Left lung (tissue), 10 donors: ENCODE results near the gene RAPGEF2. TPM values are rescaled to one million over a fixed set of nuclear protein-coding genes. Genes with fewer than 3 reads are reported as not detected.

Source experiments
- ATAC-seq: fragments of 200-7000 bp; cut with Tn5 transposase; one replicate; pipeline ENCODE4 v1.9.1; 2020; ENCODE audit warnings: moderate library complexity
- DNase-seq, 4 donors: peaks; one replicate each; pipeline ENCODE4 v3.0.0-alpha.2; 2013 to 2020
- H3K27ac ChIP-seq, 2 donors: fragments of 200-600 bp; sonication (generic) in 1 of 2; one replicate each; pipeline versions ENCODE4 v1.5.0 to v1.8.0; 2020 to 2021
- H3K27me3 ChIP-seq, 2 donors: fragments of 200-600 bp; sonication (generic) in 1 of 2; one replicate each; pipeline versions ENCODE4 v1.5.0 to v1.8.0; 2020 to 2021
- H3K36me3 ChIP-seq, 2 donors: fragments of 200-600 bp; sonication (generic) in 1 of 2; one replicate each; pipeline versions ENCODE4 v1.5.0 to v1.8.0; 2020 to 2021
- H3K4me1 ChIP-seq, 2 donors: fragments of 200-600 bp; one replicate each; pipeline ENCODE4 v1.8.0; 2021
- H3K4me3 ChIP-seq, 2 donors: fragments of 200-600 bp; sonication (generic) in 1 of 2; one replicate each; pipeline versions ENCODE4 v1.5.0 to v1.8.0; 2020 to 2021; ENCODE audit warnings: mild to moderate bottlenecking in 1 of 2
- H3K9me3 ChIP-seq, 2 donors: fragments of 200-600 bp; sonication (generic) in 1 of 2; one replicate each; pipeline versions ENCODE4 v1.5.0 to v1.8.0; 2020 to 2021
- intact Hi-C, 2 donors: fragments of 100-400 bp; cut with DNase I; formaldehyde crosslinking; loops; one replicate each; pipeline versions ENCODE4 v1.11.2 to v1.14.2; 2022
- polyA plus RNA-seq, 6 donors: library from polyadenylated mRNA; unstranded; fragments of 120-200 nt; gene quantifications; one replicate each; pipeline ENCODE4 v1.2.1, GENCODE V29; 2013; ENCODE audit not compliant: insufficient read length in 6 of 6
- total RNA-seq, 2 donors: library from RNA; stranded (reverse); fragmentation: NEBNext Ultra II Directional; extraction: Animal tissue kit (Norgen Biotek cat#: 25700); gene quantifications; one replicate each; pipeline ENCODE4 v1.2.1, GENCODE V29; 2021
- TF ChIP-seq, protein P1 (sequence below), 2 donors: fragments of 200-600 bp; sonication (generic) in 1 of 2; IDR thresholded peaks; one replicate each; pipeline versions ENCODE4 v1.5.0 to v1.8.0; 2021; ENCODE audit warnings: antibody characterized with exemption in 2 of 2
- donor health status: DM: no; HTN: yes; CAD: no.
- donor health status: DM: no; HTN: no; CAD: no.

The RAPGEF2 gene
- total and polyA plus RNA-seq, 8 donors, result 39.9 to 52.0 (median 45.4) TPM

DNA sequence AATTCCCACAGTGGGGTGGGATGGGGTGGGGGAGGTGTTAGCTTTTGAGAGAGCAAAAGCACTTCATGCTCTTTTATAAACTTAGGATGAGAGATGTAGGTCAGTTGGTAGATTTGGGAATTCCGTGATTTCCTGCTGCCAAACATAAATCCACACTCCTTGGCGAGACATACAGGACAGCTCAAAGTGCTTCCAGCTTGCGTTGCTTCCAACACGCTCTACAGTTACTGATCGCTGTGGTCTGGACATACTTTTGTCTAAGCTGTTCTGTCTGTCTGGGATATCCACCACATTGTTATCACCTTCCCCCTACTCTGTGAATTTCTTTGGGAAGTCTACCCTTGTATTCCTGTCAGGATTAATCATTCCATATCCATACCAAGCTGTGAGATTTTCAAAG is 117.5 kb downstream of the RAPGEF2 start:
- DNase-seq, result no peak
- H3K27ac ChIP-seq, result no peak overlapping the region
- H3K9me3 ChIP-seq, result no peaks in the 10 kb centered on the region
- TF ChIP-seq, protein P1, sequence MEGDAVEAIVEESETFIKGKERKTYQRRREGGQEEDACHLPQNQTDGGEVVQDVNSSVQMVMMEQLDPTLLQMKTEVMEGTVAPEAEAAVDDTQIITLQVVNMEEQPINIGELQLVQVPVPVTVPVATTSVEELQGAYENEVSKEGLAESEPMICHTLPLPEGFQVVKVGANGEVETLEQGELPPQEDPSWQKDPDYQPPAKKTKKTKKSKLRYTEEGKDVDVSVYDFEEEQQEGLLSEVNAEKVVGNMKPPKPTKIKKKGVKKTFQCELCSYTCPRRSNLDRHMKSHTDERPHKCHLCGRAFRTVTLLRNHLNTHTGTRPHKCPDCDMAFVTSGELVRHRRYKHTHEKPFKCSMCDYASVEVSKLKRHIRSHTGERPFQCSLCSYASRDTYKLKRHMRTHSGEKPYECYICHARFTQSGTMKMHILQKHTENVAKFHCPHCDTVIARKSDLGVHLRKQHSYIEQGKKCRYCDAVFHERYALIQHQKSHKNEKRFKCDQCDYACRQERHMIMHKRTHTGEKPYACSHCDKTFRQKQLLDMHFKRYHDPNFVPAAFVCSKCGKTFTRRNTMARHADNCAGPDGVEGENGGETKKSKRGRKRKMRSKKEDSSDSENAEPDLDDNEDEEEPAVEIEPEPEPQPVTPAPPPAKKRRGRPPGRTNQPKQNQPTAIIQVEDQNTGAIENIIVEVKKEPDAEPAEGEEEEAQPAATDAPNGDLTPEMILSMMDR (IDR thresholded peaks at IDR 0.05), result no peak
- ATAC-seq, result no peak
- H3K4me3 ChIP-seq, result no peak overlapping the region
- H3K4me1 ChIP-seq, result peaks cover 0 to 13% of the 10 kb centered on the region in 2 donors
- no peaks in the 10 kb centered on the region for H3K27me3 ChIP-seq
- H3K36me3 ChIP-seq, result no peaks in the 10 kb centered on the region
- intact Hi-C loops, result no loop called here

DNA sequence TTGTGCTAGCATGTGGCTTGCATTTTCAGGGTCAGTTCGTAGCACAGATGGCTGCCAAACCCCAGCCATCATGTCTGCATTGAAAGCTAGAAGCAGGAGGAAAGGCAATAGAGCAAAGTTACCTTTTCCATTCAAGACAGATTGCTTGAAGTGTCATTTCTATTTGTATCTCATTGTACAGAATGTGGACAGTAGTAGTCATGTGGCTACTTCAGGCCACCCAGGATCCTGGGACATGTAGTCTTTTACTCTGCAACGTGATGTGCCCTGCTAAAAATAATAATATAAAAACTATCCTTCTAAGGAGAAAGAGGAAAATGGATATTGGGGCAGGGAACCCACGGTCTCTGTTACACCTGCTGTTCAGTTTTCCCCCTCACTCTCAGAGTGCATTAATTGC is 118.4 kb downstream of the RAPGEF2 start:
- Histone ChIP-seq H3K27ac (no peak overlapping the region), H3K4me1 (peaks cover 0 to 10% of the 10 kb centered on the region in 2 donors), H3K4me3 (no peak overlapping the region), H3K9me3 (no peaks in the 10 kb centered on the region), H3K27me3 (no peaks in the 10 kb centered on the region), H3K36me3 (no peaks in the 10 kb centered on the region)
- ATAC-seq, result no peak
- intact Hi-C loops, result no loop called here
- no peak for DNase-seq
- TF ChIP-seq, protein P1 (IDR thresholded peaks at IDR 0.05), result no peak

DNA sequence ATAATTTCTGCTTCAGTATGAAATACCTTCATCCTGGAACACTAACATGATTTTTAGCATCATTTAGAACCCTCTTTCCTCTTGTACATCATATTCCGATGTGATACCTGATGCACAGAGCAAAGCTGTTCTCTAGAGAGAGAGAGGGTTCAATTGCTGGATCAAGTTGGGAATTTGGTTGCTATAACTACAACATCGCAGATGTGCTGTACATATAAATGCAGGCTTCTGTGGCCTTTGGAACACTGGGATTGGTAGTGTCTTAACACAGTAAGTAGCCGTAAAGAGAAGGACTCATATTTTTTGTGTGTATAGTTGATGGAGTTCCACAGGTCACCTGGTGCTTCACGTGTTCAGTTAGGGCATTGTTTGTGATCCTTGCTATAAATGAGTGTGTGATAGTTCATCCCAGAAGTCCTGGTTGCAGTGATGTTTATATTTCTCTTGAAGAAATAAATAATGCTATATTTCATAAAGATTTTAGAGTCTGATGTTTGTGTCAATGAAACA is 119.2 kb downstream of the RAPGEF2 start:
- H3K9me3 ChIP-seq, result no peaks in the 10 kb centered on the region
- no peak for DNase-seq
- H3K4me3 ChIP-seq, result no peak overlapping the region
- H3K36me3 ChIP-seq, result no peaks in the 10 kb centered on the region
- ATAC-seq, result no peak
- TF ChIP-seq, protein P1 (IDR thresholded peaks at IDR 0.05), result no peak
- H3K27ac ChIP-seq, result no peak overlapping the region
- H3K4me1 ChIP-seq, result peaks cover 0 to 11% of the 10 kb centered on the region in 2 donors
- H3K27me3 ChIP-seq, result no peaks in the 10 kb centered on the region
- intact Hi-C loops, result no loop called here

DNA sequence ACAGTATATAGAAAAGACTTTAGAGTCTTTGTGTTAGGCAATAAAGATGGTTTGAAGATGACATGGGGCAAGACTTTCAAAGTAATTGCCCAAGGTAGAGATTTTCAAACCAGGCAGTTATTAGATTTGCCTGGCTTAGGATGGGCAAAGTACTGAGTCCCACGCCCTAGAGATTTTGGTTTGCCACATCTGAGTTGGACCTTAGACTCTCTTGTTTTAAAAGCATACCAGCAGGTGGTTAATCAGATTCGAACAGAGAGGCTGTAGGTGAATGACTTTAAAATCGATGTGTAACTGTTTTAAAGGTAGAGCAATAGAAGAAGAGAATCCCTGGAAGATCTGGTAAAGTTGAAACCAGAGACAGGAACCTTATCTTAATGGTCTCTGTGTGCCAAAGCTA is 121.5 kb downstream of the RAPGEF2 start:
- H3K27me3 ChIP-seq, result no peaks in the 10 kb centered on the region
- TF ChIP-seq, protein P1 (IDR thresholded peaks at IDR 0.05), result no peak
- intact Hi-C loops, result no loop called here
- peaks cover 0 to 30% of the 10 kb centered on the region in 2 donors for H3K4me1 ChIP-seq
- ATAC-seq (no peak), DNase-seq (no peak)
- no peaks in the 10 kb centered on the region for H3K36me3 ChIP-seq
- H3K27ac ChIP-seq, result no peak overlapping the region
- H3K4me3 ChIP-seq, result no peak overlapping the region
- H3K9me3 ChIP-seq, result no peaks in the 10 kb centered on the region

DNA sequence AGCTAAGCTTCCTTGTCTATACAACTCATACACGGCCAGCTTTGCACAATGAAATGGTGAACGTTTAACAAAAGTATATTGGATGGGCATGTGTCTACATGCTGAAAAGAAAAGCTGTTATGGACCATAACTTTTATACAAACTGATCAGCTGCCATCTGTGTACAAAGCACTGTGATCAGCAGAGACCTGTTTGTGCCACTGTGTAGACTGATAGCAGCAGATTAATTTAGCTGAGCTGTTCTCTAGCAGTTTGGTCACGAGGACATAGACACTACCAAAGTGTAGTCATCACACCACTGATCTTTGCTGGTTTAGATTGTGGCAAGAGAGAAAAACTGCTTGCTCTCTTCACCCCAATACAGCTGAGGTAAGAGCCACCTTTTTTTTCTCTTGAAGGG is 124.5 kb downstream of the RAPGEF2 start:
- Histone ChIP-seq H3K27ac (peak overlapping the region; percentile 51 to 57), H3K4me3 (no peak overlapping the region), H3K9me3 (no peaks in the 10 kb centered on the region), H3K36me3 (no peaks in the 10 kb centered on the region), H3K27me3 (no peaks in the 10 kb centered on the region), H3K4me1 (peaks cover 0 to 21% of the 10 kb centered on the region in 2 donors)
- intact Hi-C loops, result no loop called here
- no peak for DNase-seq
- peak; percentile 27 for ATAC-seq
- TF ChIP-seq, protein P1 (IDR thresholded peaks at IDR 0.05), result no peak
